Measurements from ENCODE around the gene MCMBP.
"Not testable (repeated sequence)": the region's sequence is repeated elsewhere in the genome, so short reads cannot be mapped to it uniquely, and the experiment has no call there.

DNA sequence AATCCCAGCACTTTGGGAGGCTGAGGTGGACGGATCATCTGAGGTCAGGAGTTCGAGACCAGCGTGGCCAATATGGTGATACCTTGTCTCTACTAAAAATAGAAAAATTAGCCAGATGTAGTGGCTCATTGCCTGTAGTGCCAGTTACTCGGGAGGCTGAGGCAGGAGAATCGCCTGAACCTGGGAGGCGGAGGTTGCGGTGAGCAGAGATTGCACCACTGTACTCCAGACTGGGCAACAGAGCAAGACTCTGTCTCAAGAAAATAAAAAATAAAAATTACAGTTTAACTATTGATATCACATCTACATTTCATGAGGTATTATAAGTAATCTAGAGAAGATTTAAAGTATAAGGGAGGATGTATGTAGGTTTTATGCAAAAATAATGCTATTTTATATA, 35.1 kb upstream of the MCMBP start:
- TF ChIP-seq POLR2A (IDR thresholded peaks at IDR 0.05), result not testable (repeated sequence)
- TF ChIP-seq, protein P1, sequence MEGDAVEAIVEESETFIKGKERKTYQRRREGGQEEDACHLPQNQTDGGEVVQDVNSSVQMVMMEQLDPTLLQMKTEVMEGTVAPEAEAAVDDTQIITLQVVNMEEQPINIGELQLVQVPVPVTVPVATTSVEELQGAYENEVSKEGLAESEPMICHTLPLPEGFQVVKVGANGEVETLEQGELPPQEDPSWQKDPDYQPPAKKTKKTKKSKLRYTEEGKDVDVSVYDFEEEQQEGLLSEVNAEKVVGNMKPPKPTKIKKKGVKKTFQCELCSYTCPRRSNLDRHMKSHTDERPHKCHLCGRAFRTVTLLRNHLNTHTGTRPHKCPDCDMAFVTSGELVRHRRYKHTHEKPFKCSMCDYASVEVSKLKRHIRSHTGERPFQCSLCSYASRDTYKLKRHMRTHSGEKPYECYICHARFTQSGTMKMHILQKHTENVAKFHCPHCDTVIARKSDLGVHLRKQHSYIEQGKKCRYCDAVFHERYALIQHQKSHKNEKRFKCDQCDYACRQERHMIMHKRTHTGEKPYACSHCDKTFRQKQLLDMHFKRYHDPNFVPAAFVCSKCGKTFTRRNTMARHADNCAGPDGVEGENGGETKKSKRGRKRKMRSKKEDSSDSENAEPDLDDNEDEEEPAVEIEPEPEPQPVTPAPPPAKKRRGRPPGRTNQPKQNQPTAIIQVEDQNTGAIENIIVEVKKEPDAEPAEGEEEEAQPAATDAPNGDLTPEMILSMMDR (IDR thresholded peaks at IDR 0.05), result not testable (repeated sequence)

Measured in vagina (tissue), 2 donors.